Tibial artery (tissue), 4 donors: ENCODE data around the gene LAMB3.
A peak's percentile ranks its signal among the peaks of the same experiment; 100 is the strongest.

ENCODE experiments used
- DNase-seq, 2 donors: peaks; one replicate each; pipeline ENCODE4 v3.0.0-alpha.2; 2019
- H3K27ac ChIP-seq, 2 donors: fragments of 200-600 bp; sonication (generic) in 1 of 2; 1 replicate in 1 of 2; 2 replicates in 1 of 2; pipeline ENCODE4 v1.5.1; 2018 to 2019; ENCODE audit warnings: mild to moderate bottlenecking in 1 of 2
- H3K27me3 ChIP-seq, 2 donors: fragments of 200-600 bp; sonication (generic) in 1 of 2; one replicate each; pipeline versions ENCODE4 v1.5.1 to v1.6.0; 2016 to 2019
- H3K36me3 ChIP-seq, 3 donors: fragments of 200-600 bp; sonication (generic) in 2 of 3; one replicate each; pipeline ENCODE4 v1.5.1; 2016 to 2019; ENCODE audit warnings: mild to moderate bottlenecking in 2 of 3
- H3K4me1 ChIP-seq, 4 donors: fragments of 200-600 bp; sonication (generic) in 2 of 4; 1 replicate in 3 of 4; 2 replicates in 1 of 4; pipeline ENCODE4 v1.5.1; 2016 to 2019
- H3K4me3 ChIP-seq, 2 donors: fragments of 200-600 bp; sonication (generic) in 1 of 2; 1 replicate in 1 of 2; 2 replicates in 1 of 2; pipeline ENCODE4 v1.5.1; 2018 to 2019; ENCODE audit warnings: mild to moderate bottlenecking in 2 of 2
- H3K9me3 ChIP-seq, 3 donors: fragments of 200-600 bp; sonication (generic) in 1 of 3; one replicate each; pipeline ENCODE4 v1.5.1; 2016 to 2019
- CTCF ChIP-seq, 2 experiments: fragments of 200-600 bp in 1 of 2; fragments of 450-650 bp in 1 of 2; IDR thresholded peaks; one replicate each; pipeline ENCODE4 v1.5.1; 2017 to 2019; ENCODE audit warnings: antibody characterized with exemption in 2 of 2, mild to moderate bottlenecking in 1 of 2, moderate library complexity in 1 of 2
- intact Hi-C: fragments of 100-400 bp; cut with DNase I; formaldehyde crosslinking; loops from one replicate; pipeline ENCODE4 v1.15.0; 2023; ENCODE audit warnings: low total_unique reads

Gene LAMB3

GRCh38 chr1:209653915-209654351 is 1.7 kb upstream of the LAMB3 start:
- H3K4me1 ChIP-seq = peaks cover 0 to 26% (median 20%) of the 10 kb centered on the region in 4 donors
- intact Hi-C loops = no loop called here
- no peak overlapping the region for H3K4me3 ChIP-seq
- H3K27ac ChIP-seq = no peak overlapping the region
- no peaks in the 10 kb centered on the region for H3K36me3 ChIP-seq
- no peak for TF ChIP-seq CTCF (IDR thresholded peaks at IDR 0.05)
- no peaks in the 10 kb centered on the region for H3K9me3 ChIP-seq
- no peak for DNase-seq
- peaks cover 0 to 3% of the 10 kb centered on the region in 2 donors for H3K27me3 ChIP-seq

- Histone ChIP-seq H3K4me1 (peaks cover 0 to 29% (median 24%) of the 10 kb centered on the region in 4 donors), H3K27me3 (peaks cover 0 to 3% of the 10 kb centered on the region in 2 donors), H3K4me3 (no peak overlapping the region), H3K27ac (no peak overlapping the region), H3K9me3 (no peaks in the 10 kb centered on the region), H3K36me3 (no peaks in the 10 kb centered on the region)
- peak in 1 of 2 donors; percentile 79 for DNase-seq
- no peak for TF ChIP-seq CTCF (IDR thresholded peaks at IDR 0.05)
- intact Hi-C loops = no loop called here
Observed at GRCh38 chr1:209652873-209653401, 712 bp upstream of the LAMB3 start.

DNA sequence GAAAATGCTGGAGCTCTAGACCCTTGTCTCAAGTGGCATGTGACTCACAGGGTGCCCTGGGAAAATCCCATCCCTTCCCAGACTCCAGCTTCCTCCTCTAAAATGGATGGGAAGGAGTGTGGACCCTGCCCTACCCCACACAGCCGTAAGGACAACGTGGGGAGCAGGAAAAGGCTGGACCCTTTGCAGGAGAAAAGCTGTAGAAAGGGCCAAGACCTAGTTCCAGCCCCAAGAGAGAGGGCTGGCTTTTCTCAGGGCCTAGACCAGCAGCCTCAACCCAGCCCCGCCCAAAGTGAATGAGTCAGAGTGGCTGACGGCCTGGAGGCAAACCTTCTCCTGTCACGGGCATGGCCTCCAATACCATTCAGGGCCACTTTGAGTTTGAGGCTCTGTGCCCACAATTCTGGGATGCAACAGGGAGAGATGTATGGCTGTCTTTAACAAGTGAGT is 1.1 kb downstream of the LAMB3 start:
- intact Hi-C loops = no loop called here
- DNase-seq = peak; percentile 79 to 83
- no peaks in the 10 kb centered on the region for H3K9me3 ChIP-seq
- H3K27ac ChIP-seq = no peak overlapping the region
- TF ChIP-seq CTCF (IDR thresholded peaks at IDR 0.05) = no peak
- H3K4me3 ChIP-seq = no peak overlapping the region
- H3K36me3 ChIP-seq = no peaks in the 10 kb centered on the region
- no peaks in the 10 kb centered on the region for H3K27me3 ChIP-seq
- peaks cover 0 to 29% (median 24%) of the 10 kb centered on the region in 4 donors for H3K4me1 ChIP-seq

DNA sequence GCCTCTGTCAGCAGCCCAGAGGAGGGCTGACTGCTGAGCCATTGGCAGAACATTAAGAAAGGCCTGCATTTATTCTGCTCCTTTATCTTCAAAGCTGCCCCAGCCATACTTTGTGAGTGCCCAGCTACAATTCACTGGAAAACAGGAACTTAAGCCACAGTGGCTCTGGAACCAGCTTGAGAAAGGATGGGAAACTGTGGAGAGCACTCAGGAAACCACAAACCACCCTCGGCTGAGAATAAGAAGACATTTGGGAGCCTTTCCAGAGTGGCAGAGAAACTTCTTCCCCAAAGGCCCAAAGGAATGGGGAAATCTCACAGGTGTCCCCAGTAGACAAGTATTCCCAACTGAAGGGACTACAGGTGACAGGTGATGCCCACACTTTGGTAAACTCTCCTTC is 1.8 kb downstream of the LAMB3 start:
- H3K27ac ChIP-seq = no peak overlapping the region
- no peaks in the 10 kb centered on the region for H3K9me3 ChIP-seq
- H3K4me3 ChIP-seq = no peak overlapping the region
- intact Hi-C loops = no loop called here
- no peak for DNase-seq
- H3K4me1 ChIP-seq = peaks cover 0 to 29% (median 24%) of the 10 kb centered on the region in 4 donors
- H3K27me3 ChIP-seq = no peaks in the 10 kb centered on the region
- no peaks in the 10 kb centered on the region for H3K36me3 ChIP-seq
- TF ChIP-seq CTCF (IDR thresholded peaks at IDR 0.05) = no peak

DNA sequence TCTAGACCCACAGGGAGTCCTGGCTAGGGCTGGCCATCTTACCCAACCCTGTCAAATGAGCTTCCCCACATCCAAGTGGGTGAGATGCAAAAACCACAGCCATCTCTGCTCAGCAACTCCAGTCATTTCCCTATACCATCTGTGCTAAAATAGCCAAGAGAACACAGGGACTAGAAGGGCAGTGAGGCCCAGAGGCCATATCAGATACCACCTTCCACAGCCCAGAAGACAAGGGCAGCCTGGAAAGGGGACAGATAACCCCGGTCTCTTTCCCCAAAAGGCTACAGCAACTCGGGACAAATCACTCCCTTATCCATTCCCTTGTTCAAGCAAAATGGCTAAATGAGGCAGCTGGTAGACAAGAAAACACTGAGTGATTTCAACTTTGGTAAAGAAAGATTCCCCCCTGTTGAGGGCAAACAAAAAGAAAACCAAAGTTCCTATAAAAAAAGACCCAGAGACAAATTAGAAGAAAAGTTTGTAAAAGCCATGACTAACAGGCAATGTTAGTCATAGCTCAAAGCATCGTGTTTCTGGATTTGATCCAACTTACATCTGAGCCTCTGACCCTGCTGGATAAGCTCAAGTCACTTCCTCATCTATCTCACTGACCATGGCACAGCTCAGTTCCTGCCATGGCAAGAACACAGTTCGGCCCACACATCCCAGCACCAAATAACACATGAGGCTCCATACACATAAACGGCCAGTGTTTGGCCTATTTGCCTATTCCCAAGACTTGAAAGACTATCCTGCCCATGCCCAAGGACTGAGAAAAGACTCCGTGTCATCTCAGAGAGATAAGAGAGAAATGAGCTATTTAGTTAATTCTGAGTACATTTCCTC is 3.1 kb downstream of the LAMB3 start:
- no peaks in the 10 kb centered on the region for H3K36me3 ChIP-seq
- no peak for TF ChIP-seq CTCF (IDR thresholded peaks at IDR 0.05)
- H3K9me3 ChIP-seq = no peaks in the 10 kb centered on the region
- H3K4me3 ChIP-seq = no peak overlapping the region
- intact Hi-C loops = no loop called here
- peak overlapping the region; percentile 26 to 34 for H3K27ac ChIP-seq
- H3K4me1 ChIP-seq = peaks cover 0 to 29% (median 25%) of the 10 kb centered on the region in 4 donors
- DNase-seq = no peak
- no peaks in the 10 kb centered on the region for H3K27me3 ChIP-seq
